Smooth muscle cell (in vitro differentiated cells): ENCODE measurements around the gene STYXL1. TPM values are rescaled to one million over a fixed set of nuclear protein-coding genes. Genes with fewer than 3 reads are reported as not detected.
A peak's percentile ranks its signal among the peaks of the same experiment; 100 is the strongest.

Source experiments
- DNase-seq: peaks from one replicate; lab custom pipeline; 2025; ENCODE audit not compliant: unreplicated experiment; lab: John Stamatoyannopoulos, UW
- H2AFZ ChIP-seq: fragments of 200-600 bp; sonication (generic); 2 replicates; pipeline ENCODE4 v1.6.0; 2016; ENCODE audit warnings: antibody characterized with exemption, low read depth, mild to moderate bottlenecking
- H3F3A ChIP-seq: fragments of 200-600 bp; sonication (generic); 2 replicates; pipeline ENCODE4 v1.6.0; 2017; ENCODE audit warnings: antibody characterized with exemption, low read depth
- H3K27ac ChIP-seq: fragments of 200-600 bp; sonication (generic); 2 replicates; pipeline ENCODE4 v1.5.1; 2016; ENCODE audit warnings: low read depth, mild to moderate bottlenecking
- H3K27me3 ChIP-seq: fragments of 200-600 bp; sonication (generic); 2 replicates; pipeline ENCODE4 v1.6.1; 2016; ENCODE audit warnings: low read depth, mild to moderate bottlenecking
- H3K36me3 ChIP-seq: fragments of 200-600 bp; sonication (generic); 2 replicates; pipeline ENCODE4 v1.5.1; 2016; ENCODE audit warnings: low read depth
- H3K4me1 ChIP-seq: fragments of 200-600 bp; sonication (generic); 2 replicates; pipeline ENCODE4 v1.5.1; 2016; ENCODE audit warnings: low read depth
- H3K4me2 ChIP-seq: fragments of 200-600 bp; sonication (generic); 2 replicates; pipeline ENCODE4 v1.6.0; 2016; ENCODE audit warnings: mild to moderate bottlenecking
- H3K4me3 ChIP-seq: fragments of 200-600 bp; sonication (generic); 2 replicates; pipeline ENCODE4 v1.5.1; 2016; ENCODE audit warnings: mild to moderate bottlenecking
- H3K79me2 ChIP-seq: fragments of 200-600 bp; sonication (generic); 2 replicates; pipeline ENCODE4 v1.6.0; 2016; ENCODE audit warnings: low read depth, mild to moderate bottlenecking
- H3K9ac ChIP-seq: fragments of 200-600 bp; sonication (generic); 2 replicates; pipeline ENCODE4 v1.6.0; 2016; ENCODE audit warnings: low read depth
- H3K9me3 ChIP-seq: fragments of 200-600 bp; sonication (generic); replicated peaks from 2 replicates; pipeline ENCODE4 v1.5.1; 2016; ENCODE audit warnings: low read depth
- H4K20me1 ChIP-seq: fragments of 200-600 bp; sonication (generic); 2 replicates; pipeline ENCODE4 v1.6.0; 2016; ENCODE audit warnings: low read depth
- CTCF ChIP-seq: fragments of 200-600 bp; sonication (generic); IDR thresholded peaks from 2 replicates; pipeline ENCODE4 v1.5.1; 2017; ENCODE audit warnings: borderline replicate concordance, mild to moderate bottlenecking, antibody characterized with exemption; ENCODE audit not compliant: insufficient read depth, poor library complexity, severe bottlenecking
- WGBS: methylation state at CpG from one replicate; pipeline ENCODE4 v1.1.7; 2016; ENCODE audit warnings: low lambda C conversion rate; 5-methylcytosine and 5-hydroxymethylcytosine counted together
- polyA plus RNA-seq: library from polyadenylated mRNA; unstranded; fragments of >200 nt; fragmentation: Nextera tagmentation; extraction: Ambion mirVana; gene quantifications from 2 replicates; pipeline ENCODE4 v1.2.1, GENCODE V29; 2016
- total RNA-seq: library from RNA; depleted of rRNA; stranded (reverse); fragments of >200 nt; gene quantifications from 2 replicates; pipeline ENCODE4 v1.2.3, GENCODE V29; 2014

STYXL1 gene
- total and polyA plus RNA-seq, 2 experiments from 2014 or later = 75.6 to 84.0 TPM

GRCh38 chr7:75995996-75996395 lies 51.8 kb downstream of the STYXL1 start:
- Histone ChIP-seq H3F3A (no peaks in the 10 kb centered on the region), H3K9ac (no peak overlapping the region), H3K27ac (no peak overlapping the region), H2AFZ (no peak overlapping the region), H3K4me3 (no peak overlapping the region), H4K20me1 (no peaks in the 10 kb centered on the region), H3K79me2 (no peaks in the 10 kb centered on the region), H3K27me3 (no peaks in the 10 kb centered on the region), H3K9me3 (no peaks in the 10 kb centered on the region), H3K4me2 (no peak overlapping the region), H3K4me1 (peaks cover 6% of the 10 kb centered on the region), H3K36me3 (no peaks in the 10 kb centered on the region)
- TF ChIP-seq CTCF = no peak
- WGBS = 97% methylated on average over 5 of the region's 5 CpGs
- DNase-seq = no peak

- Histone ChIP-seq H2AFZ (no peak overlapping the region), H3K9ac (no peak overlapping the region), H3K9me3 (no peaks in the 10 kb centered on the region), H3K27ac (no peak overlapping the region), H3K4me1 (peaks cover 6% of the 10 kb centered on the region), H3F3A (no peaks in the 10 kb centered on the region), H3K4me2 (peak overlapping the region; percentile 99), H4K20me1 (no peaks in the 10 kb centered on the region), H3K36me3 (no peaks in the 10 kb centered on the region), H3K27me3 (no peaks in the 10 kb centered on the region), H3K79me2 (no peaks in the 10 kb centered on the region), H3K4me3 (peak overlapping the region; percentile 87)
- no peak for DNase-seq
- TF ChIP-seq CTCF = no peak
- 70% methylated on average over 11 of the region's 11 CpGs for WGBS
These were observed 52.7 kb downstream of the STYXL1 start for GRCh38 chr7:75995052-75995471.

- 8% methylated on average over 30 of the region's 51 CpGs for WGBS
- no peaks in the 10 kb centered on the region for H3K9me3 ChIP-seq
These were observed 53.3 kb downstream of the STYXL1 start, which contains the start of gene TMEM120A for GRCh38 chr7:75994388-75995051. Gene TMEM120A (minus strand): TSS chr7:75994595. CDS start chr7:75994570, 25 bp downstream.

More at GRCh38 chr7:75994388-75995051, 53.3 kb downstream of the STYXL1 start, which contains the start of gene TMEM120A:
- Histone ChIP-seq H3K4me1 (peaks cover 6% of the 10 kb centered on the region), H3K27me3 (no peaks in the 10 kb centered on the region), H3K4me3 (peak within 1 kb of the TSS; percentile 87), H2AFZ (peak within 1 kb of the TSS; percentile 4), H3K36me3 (no peaks in the 10 kb centered on the region), H4K20me1 (no peaks in the 10 kb centered on the region), H3K79me2 (no peaks in the 10 kb centered on the region), H3F3A (no peaks in the 10 kb centered on the region), H3K4me2 (peak within 1 kb of the TSS; percentile 99), H3K9ac (peak within 1 kb of the TSS; percentile 70), H3K27ac (no peak within 1 kb of the TSS)
- DNase-seq = peak; percentile 86
- TF ChIP-seq CTCF = no peak
